ENCODE data around the gene TRMO. TPM values are rescaled to one million over a fixed set of nuclear protein-coding genes. Genes with fewer than 3 reads are reported as not detected.
A peak's percentile ranks its signal among the peaks of the same experiment; 100 is the strongest.

TRMO gene
- total and polyA plus RNA-seq, 9 of the 15 experiments (the other 6 are each of a cell fraction or from before 2014, with no cell fraction given) = 5.6 to 22.4 (median 16.2) TPM

DNA sequence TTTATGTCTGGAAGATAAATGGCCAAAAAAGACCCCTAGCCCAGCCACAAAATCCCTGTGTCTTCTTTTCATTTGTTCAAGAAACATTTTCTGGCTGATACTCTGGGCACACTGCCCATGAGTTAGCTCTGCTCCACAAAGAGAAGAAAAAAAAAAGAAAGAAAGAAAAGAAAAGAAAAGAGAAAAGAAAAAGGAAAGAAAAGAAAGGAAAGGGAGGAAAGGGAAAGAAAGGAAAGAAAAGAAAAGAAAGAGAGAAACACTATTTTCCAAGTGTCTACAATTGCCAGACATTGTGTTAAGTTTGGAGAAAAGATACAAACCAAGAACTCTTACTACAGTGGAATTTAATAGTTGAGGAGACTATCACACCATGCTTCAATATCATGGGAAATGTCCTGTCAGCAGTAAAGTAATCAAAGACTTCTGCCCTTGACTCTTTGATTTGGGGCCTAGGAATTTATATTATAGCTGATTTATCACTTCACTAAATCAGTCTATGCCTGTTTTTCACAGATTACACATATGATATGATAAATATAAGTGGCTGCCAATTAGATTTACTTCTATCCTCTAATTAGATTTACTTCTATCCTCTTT lies 3.0 kb downstream of the TRMO start:
- Histone ChIP-seq H3K79me2 (ENCODE audit: control insufficient read depth, insufficient read depth, low read length) (peaks cover 40% of the 10 kb centered on the region), H3K4me1 (replicated peaks in 1 of 2; ENCODE audit: control insufficient read depth in 2 of 2, insufficient read depth in 2 of 2, low read length in 2 of 2) (peaks cover 5 to 21% of the 10 kb centered on the region in 2 experiments), H3K4me2 (ENCODE audit: insufficient read depth, low read length) (peak overlapping the region; percentile 62; the same call in 1 of the 2 replicates), H3K9ac (ENCODE audit: insufficient read depth in 1 of 2, low read depth in 2 of 2, low read length in 2 of 2) (peak overlapping the region in 1 of 2 experiments; percentile 91; a peak in 2 of 4 replicates), H3K9me3 (replicated peaks; ENCODE audit: control insufficient read depth, insufficient read depth, low read depth, low read length) (no peaks in the 10 kb centered on the region), H3K4me3 (no peak overlapping the region), H3K9me1 (ENCODE audit: control insufficient read depth, insufficient read depth, low read length) (no peaks in the 10 kb centered on the region), H3K27ac (ENCODE audit: extremely low read depth, low read depth, low read length) (peak overlapping the region; percentile 57; the same call in 2 of the 3 replicates), H3K27me3 (ENCODE audit: control insufficient read depth in 2 of 2, insufficient read depth in 2 of 2, low read length in 2 of 2) (no peaks in the 10 kb centered on the region), H3K36me3 (ENCODE audit: control insufficient read depth, insufficient read depth, low read length) (peaks cover 18% of the 10 kb centered on the region; the same call in 1 of the 3 replicates), H2AFZ (ENCODE audit: low read depth, low read length) (0 out of 2 replicates have a peak overlapping the region, but pooled peaks have one; percentile 64), H4K20me1 (replicated peaks; ENCODE audit: control insufficient read depth, insufficient read depth, low read length) (no peaks in the 10 kb centered on the region)
- intact Hi-C loops (cut with micrococcal nuclease) = no loop called here
- POLR2A ChIA-PET = interaction anchor here (0.6 to 5.8 kb wide), 14 partner anchors 8 to 532 kb away, joined by 3 to 61 read pairs (median 4); partner anchors contain the start of gene ANP32B
- in situ Hi-C loops (cut with MboI) = loop anchor here (25.0 kb wide), 2 partner anchors 343 to 868 kb away; partner anchors contain the start of genes ANKS6 and TBC1D2
- DNase-seq (ENCODE audit: extremely low read depth in 1 of 4, low spot score in 3 of 4) (no peak), ATAC-seq (no peak), FAIRE-seq (no peak)
- CTCF ChIA-PET (ENCODE audit: low intra/inter-chr PET ratio) = no interaction called here
- BruUV-seq (replicated peaks) = no TSS peak
- TF ChIP-seq ATF6 (CRISPR knock-in tag; IDR thresholded peaks at IDR 0.05) (no peak), FOXO4 (CRISPR knock-in tag; IDR thresholded peaks at IDR 0.05) (no peak), ASH1L (IDR thresholded peaks at IDR 0.05; ENCODE audit: borderline replicate concordance, low read depth, partially characterized antibody) (peak; percentile 40), MTA3 (IDR thresholded peaks at IDR 0.05; ENCODE audit: borderline replicate concordance) (no peak), NR2C1 (IDR thresholded peaks at IDR 0.05) (0 out of 2 replicates have a peak, but pooled peaks have one; percentile 21), NR2C1 (tag; IDR thresholded peaks at IDR 0.05) (no peak), MTA1 (IDR thresholded peaks at IDR 0.05; ENCODE audit: borderline replicate concordance) (0 out of 2 replicates have a peak, but pooled peaks have one; percentile 35), ZNF354B (CRISPR knock-in tag; IDR thresholded peaks at IDR 0.05) (no peak), CEBPG (CRISPR knock-in tag; IDR thresholded peaks at IDR 0.05) (no peak), CEBPG (tag; conservative IDR thresholded peaks at IDR 0.05 in 1 of 2, IDR thresholded peaks at IDR 0.05 in 1 of 2) (no peak), NR4A1 (CRISPR knock-in tag; IDR thresholded peaks at IDR 0.05) (no peak), NR4A1 (tag; IDR thresholded peaks at IDR 0.05) (no peak)
- TF ChIP-seq, protein P1, sequence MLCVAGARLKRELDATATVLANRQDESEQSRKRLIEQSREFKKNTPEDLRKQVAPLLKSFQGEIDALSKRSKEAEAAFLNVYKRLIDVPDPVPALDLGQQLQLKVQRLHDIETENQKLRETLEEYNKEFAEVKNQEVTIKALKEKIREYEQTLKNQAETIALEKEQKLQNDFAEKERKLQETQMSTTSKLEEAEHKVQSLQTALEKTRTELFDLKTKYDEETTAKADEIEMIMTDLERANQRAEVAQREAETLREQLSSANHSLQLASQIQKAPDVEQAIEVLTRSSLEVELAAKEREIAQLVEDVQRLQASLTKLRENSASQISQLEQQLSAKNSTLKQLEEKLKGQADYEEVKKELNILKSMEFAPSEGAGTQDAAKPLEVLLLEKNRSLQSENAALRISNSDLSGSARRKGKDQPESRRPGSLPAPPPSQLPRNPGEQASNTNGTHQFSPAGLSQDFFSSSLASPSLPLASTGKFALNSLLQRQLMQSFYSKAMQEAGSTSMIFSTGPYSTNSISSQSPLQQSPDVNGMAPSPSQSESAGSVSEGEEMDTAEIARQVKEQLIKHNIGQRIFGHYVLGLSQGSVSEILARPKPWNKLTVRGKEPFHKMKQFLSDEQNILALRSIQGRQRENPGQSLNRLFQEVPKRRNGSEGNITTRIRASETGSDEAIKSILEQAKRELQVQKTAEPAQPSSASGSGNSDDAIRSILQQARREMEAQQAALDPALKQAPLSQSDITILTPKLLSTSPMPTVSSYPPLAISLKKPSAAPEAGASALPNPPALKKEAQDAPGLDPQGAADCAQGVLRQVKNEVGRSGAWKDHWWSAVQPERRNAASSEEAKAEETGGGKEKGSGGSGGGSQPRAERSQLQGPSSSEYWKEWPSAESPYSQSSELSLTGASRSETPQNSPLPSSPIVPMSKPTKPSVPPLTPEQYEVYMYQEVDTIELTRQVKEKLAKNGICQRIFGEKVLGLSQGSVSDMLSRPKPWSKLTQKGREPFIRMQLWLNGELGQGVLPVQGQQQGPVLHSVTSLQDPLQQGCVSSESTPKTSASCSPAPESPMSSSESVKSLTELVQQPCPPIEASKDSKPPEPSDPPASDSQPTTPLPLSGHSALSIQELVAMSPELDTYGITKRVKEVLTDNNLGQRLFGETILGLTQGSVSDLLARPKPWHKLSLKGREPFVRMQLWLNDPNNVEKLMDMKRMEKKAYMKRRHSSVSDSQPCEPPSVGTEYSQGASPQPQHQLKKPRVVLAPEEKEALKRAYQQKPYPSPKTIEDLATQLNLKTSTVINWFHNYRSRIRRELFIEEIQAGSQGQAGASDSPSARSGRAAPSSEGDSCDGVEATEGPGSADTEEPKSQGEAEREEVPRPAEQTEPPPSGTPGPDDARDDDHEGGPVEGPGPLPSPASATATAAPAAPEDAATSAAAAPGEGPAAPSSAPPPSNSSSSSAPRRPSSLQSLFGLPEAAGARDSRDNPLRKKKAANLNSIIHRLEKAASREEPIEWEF (CRISPR knock-in tag; IDR thresholded peaks at IDR 0.05) = no peak
